GM21367 (cell line): ENCODE data around the gene PLAAT4.
"Not testable (repeated sequence)": the region's sequence is repeated elsewhere in the genome, so short reads cannot be mapped to it uniquely, and the experiment has no call there.

Experiments used
- ATAC-seq: cut with Tn5 transposase; IDR thresholded peaks from one replicate; pipeline ENCODE4 v1.9.1; 2021; ENCODE audit not compliant: unreplicated experiment

The PLAAT4 gene

GRCh38 chr11:63564784-63565350 lies 28.3 kb downstream of the PLAAT4 start:
- no peak for ATAC-seq

GRCh38 chr11:63567044-63567840 lies 30.6 kb downstream of the PLAAT4 start:
- ATAC-seq: peak; percentile 68

DNA sequence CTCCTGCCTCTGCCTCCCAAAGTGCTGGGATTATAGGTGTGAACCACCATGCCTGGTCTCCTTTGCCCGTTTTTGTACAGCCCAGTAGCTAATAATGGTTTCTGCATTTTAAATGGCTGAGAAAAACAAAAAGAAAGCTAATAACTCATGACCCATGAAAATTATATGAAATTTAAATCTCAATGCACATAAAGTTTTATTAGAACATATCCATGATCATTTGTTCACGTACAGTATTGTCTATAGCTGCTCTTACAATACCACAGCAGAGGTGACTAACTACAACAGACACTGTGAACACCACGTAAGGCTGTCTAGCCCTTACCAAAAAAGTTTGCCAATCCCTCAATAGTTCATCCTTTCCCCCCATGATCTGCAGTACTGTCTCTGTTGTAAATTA lies 33.0 kb downstream of the PLAAT4 start:
- no peak for ATAC-seq

DNA sequence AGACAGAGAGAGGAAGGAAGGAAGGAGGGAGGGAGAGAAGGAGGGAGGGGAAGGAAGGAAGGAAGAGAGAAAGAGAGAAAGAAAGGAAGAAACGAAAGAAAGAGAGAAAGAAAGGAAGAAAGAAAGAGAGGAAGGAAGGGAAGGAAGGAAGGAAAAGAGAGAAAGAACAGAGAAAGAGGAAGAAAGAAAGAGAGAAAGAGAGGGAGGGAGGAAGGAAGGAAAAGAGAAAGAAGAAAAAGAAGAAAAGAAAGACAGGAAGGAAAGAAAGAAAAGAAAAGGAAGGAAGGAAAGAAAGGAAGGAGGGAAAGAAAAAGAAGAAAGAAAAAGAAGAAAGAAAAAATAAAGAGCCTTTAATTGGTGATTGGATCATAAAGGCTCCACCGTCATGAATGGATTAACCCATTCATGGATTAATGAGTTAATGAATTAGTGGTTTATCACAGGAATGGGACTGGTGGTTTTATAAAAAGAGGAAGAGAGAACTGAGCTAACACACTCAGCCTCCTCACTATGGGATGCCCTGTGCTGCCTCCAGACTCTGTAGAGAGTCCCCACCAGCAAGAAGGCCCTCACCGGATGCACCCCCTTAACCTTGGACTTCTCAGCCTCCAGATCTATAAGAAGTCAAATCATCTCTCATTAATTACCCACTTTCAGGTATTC lies 35.5 kb downstream of the PLAAT4 start:
- ATAC-seq: no peak

DNA sequence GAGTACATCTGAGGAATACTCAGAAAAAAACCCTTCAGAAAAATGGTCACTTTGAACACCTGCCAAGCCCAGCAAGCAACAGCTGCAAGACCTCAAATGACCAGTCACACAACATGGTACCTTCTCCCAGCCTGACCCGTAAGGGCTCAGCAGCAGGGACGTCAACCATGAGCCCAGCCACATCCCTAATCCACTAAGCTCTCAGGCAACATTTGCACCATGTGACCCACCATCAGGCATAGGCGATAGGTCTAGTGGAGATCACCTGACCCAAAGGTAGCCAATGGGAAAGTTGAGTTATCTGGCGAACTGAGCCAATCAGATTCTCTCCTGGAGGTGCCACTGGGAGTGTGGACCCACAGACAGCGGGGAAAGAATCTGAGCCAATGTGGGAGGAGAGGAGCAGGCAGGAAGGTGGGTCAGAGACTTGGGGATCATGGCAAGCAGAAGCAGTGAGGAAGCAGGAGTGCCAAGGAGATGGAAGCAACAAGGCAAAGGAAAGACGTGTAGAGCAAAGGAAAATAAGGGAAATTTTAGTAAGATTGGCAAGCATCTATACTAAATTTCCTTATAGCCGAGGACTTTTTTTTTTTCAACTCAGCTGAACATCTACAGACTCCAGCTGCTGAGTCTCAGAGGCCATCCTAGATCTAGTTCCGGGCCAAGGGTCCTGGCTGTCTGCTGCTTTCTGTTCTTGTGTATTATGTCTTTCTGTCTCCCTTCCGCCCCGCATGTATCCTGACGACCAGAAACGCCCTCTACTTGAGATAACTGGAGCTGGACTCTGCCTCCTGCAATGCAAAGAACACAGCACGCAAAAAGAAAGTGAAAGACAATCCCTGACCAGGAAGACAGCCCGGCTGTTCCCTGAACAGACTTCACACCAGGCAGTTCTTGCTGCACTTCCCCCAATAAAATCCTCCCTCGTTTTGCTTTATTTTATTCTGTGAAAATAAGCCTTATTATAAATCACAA lies 37.6 kb downstream of the PLAAT4 start:
- ATAC-seq: no peak

- ATAC-seq: no peak
These were observed 38.4 kb downstream of the PLAAT4 start for GRCh38 chr11:63574856-63575602.

DNA sequence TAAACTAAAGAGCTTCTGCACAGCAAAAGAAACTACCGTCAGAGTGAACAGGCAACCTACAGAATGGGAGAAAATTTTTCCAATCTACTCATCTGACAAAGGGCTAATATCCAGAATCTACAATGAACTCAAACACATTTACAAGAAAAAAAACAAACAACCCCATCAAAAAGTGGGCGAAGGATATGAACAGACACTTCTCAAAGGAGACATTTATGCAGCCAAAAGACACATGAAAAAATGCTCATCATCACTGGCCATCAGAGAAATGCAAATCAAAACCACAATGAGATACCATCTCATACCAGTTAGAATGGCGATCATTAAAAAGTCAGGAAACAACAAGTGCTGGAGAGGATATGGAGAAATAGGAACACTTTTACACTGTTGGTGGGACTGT lies 42.3 kb downstream of the PLAAT4 start:
- ATAC-seq: not testable (repeated sequence)

DNA sequence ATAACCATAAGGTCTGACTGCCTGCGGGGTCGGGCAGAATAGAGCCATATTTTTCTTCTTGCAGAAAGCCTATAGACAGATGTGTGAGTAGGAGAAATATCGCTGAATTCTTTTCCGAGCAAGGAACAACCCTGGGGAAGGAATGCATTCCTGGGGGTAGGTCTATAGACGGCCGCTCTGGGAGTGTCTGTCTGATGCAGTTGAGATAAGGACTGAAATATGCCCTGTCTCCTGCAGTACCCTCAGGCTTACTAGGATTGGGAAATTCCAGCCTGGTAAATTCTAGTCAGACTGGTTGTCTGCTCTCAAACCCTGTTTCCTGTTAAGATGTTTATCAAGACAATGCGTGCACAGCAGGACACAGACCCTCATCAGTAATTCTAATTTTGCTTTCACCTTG lies 44.6 kb downstream of the PLAAT4 start:
- not testable (repeated sequence) for ATAC-seq

DNA sequence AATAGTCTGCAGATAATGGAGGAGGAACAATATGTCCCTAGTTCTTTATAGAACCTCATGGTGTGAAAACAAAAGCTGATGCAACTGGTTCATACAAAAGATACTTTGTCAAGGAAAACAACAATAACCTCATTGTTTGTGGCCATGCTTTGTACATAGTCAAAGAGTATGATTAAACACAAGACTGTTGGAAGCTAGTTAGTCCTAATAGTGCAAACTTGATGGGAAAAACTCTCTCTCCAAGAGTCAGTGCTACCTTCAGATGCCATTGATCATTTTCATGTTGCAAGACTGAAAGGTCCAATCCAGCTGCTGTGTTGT lies 46.7 kb downstream of the PLAAT4 start:
- no peak for ATAC-seq

DNA sequence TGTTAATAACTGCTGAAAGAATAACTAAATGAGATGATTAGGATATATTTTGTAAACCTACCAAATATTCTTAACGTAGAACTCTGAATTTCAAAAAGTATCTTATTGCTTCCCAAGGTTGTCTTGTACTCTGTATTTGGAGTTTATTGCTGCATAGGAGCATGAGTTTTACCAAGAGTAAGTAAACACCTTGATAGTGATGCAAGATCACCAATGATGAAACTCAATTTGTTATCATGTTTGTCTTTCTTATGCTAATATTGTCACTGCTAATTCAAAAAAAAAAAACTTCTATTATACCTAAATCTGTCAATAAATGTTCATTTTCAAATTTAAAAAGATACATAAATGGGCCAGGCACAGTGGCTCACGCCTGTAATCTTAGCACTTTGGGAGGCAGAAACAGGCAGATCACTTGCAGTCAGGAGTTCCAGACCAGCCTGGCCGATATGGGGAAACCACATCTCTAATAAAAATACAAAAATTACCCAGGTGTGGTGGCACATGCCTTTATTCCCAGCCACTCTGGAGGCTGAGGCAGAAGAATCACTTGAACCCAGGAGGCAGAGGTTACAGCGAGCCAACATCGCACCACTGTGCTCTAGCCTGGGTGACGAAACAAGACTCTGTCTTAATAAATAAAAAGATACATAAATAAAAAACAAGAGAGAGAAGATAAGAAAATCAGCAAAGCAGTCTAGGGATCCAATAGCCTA lies 50.0 kb downstream of the PLAAT4 start:
- no peak for ATAC-seq

GRCh38 chr11:63589000-63589399 lies 52.4 kb downstream of the PLAAT4 start:
- ATAC-seq: no peak

DNA sequence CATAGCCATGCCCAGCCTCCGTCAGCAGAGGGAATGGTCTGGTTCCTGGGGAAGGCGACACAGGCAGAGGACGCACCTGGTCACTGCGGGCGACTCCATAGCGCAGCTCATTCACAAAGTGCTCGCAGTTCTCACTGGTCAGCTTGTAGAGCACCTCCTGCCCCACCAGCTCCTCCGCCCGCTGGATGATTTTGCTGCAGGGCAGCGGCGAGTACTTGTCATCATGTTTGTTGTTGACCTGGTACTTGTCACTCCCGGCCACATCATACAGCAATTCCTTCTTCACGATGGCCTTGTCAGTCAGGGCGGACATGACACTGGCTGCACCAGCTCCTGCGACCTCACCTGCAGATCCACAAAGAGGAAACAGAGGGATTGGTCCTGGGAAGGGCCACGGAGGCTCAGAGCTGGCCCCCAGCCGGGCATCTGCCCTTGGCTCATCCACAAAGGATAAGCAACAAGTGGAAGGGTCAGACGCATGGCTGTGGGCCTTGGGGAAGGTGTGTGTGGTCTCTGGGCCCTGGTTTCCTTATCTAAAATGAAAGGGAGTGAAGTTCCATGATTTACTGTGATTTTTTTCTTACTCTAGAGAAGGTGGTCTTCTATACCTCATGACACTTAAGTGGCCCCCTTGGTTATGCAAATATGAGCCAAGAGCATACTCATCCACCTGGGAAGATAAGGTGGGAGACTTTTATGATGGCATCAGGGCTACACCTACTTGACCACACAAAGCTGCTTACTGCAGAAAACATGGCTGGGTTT lies 53.6 kb downstream of the PLAAT4 start:
- no peak for ATAC-seq

DNA sequence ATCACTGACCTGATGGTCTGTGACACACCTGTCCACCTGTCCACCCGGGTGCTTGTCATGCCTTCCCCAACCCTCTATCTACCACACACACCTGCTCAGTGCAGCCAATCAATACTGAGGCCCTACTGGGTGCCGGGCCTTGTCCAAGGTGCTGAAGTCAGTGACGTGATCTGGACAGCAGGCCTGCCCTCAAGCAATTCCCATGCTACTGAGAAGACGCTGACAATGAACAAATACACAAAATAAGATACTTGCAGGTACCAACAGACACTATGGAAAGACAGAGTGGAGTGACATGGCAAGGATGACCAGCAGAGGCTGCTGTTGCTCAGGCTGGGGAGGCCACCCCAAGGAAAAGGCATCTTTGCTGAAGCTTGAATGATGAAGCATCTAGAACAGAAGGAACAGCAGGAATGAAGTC lies 56.4 kb downstream of the PLAAT4 start:
- no peak for ATAC-seq

GRCh38 chr11:63595296-63595695 lies 58.7 kb downstream of the PLAAT4 start:
- ATAC-seq: no peak
